ENCODE measurements around the gene IKZF1. TPM values are rescaled to one million over a fixed set of nuclear protein-coding genes. Genes with fewer than 3 reads are reported as not detected.

Gene IKZF1
- total and polyA plus RNA-seq, 2 of the 4 experiments (the other 2 are of a cell fraction) = not detected

DNA sequence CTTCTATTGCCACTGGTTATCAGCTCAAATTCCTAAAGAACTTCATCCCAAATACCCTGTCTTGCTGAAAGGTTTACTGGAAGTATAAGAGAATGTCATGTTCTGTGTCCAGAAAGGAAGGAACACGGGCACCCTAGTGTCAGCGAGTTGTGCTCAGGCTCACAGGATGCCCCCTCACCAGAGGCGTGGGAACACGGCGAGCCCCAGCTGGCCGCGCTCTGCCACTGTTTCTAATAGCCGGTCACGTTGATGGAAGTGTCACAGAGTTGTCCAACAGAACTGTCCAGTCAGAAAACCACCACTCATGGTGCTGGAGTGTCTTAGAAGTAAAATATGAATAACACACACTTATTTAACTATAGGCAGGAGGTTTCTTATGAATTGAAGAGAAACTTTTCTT, 72.8 kb downstream of the IKZF1 start:
- no peak overlapping the region for H3K27ac ChIP-seq (ENCODE audit: insufficient read depth, low read length)
- no peaks in the 10 kb centered on the region for H3K9me3 ChIP-seq (ENCODE audit: control insufficient read depth, insufficient read depth, low read length)
- ATAC-seq (ENCODE audit: low read depth) = no peak
- dilution Hi-C loops (cut with HindIII; ENCODE audit: low sequenced_read_pairs, unreplicated experiment) (no loop called here), in situ Hi-C loops (cut with MboI; ENCODE audit: low sequenced_read_pairs) (no loop called here), intact Hi-C loops (cut with micrococcal nuclease) (no loop called here)
- H3K9ac ChIP-seq (ENCODE audit: low read depth, low read length) = no peak overlapping the region
- no peak overlapping the region for H3K4ac ChIP-seq (ENCODE audit: low read depth, low read length)
- H3K4me1 ChIP-seq (ENCODE audit: control insufficient read depth, insufficient read depth, low read length) = no peaks in the 10 kb centered on the region
- H3K36me3 ChIP-seq (ENCODE audit: control insufficient read depth, insufficient read depth, low read length) = no peaks in the 10 kb centered on the region
- BruUV-seq (replicated peaks) = no TSS peak
- TF ChIP-seq NFE2L2 (IDR thresholded peaks at IDR 0.05; ENCODE audit: low read depth, low read length) (no peak), SMC3 (IDR thresholded peaks at IDR 0.05; ENCODE audit: low read depth, low read length) (no peak), CEBPB (IDR thresholded peaks at IDR 0.05; ENCODE audit: low read depth, low read length) (no peak), MXI1 (IDR thresholded peaks at IDR 0.05; ENCODE audit: borderline replicate concordance, low read depth, low read length) (no peak), RFX5 (IDR thresholded peaks at IDR 0.05; ENCODE audit: low read depth, low read length) (no peak), POLR2A (IDR thresholded peaks at IDR 0.05; ENCODE audit: low read depth, low read length) (no peak), RAD21 (IDR thresholded peaks at IDR 0.05; ENCODE audit: low read length) (no peak), FOS (IDR thresholded peaks at IDR 0.05; ENCODE audit: low read depth, low read length) (no peak), MAZ (IDR thresholded peaks at IDR 0.05; ENCODE audit: borderline replicate concordance, low read depth, low read length) (no peak), CHD1 (IDR thresholded peaks at IDR 0.05; ENCODE audit: low read depth, low read length) (no peak)
- TF ChIP-seq, protein P1, sequence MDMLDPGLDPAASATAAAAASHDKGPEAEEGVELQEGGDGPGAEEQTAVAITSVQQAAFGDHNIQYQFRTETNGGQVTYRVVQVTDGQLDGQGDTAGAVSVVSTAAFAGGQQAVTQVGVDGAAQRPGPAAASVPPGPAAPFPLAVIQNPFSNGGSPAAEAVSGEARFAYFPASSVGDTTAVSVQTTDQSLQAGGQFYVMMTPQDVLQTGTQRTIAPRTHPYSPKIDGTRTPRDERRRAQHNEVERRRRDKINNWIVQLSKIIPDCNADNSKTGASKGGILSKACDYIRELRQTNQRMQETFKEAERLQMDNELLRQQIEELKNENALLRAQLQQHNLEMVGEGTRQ (IDR thresholded peaks at IDR 0.05; ENCODE audit: low read depth, low read length) = no peak
- TF ChIP-seq, protein P2, sequence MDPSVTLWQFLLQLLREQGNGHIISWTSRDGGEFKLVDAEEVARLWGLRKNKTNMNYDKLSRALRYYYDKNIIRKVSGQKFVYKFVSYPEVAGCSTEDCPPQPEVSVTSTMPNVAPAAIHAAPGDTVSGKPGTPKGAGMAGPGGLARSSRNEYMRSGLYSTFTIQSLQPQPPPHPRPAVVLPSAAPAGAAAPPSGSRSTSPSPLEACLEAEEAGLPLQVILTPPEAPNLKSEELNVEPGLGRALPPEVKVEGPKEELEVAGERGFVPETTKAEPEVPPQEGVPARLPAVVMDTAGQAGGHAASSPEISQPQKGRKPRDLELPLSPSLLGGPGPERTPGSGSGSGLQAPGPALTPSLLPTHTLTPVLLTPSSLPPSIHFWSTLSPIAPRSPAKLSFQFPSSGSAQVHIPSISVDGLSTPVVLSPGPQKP (IDR thresholded peaks at IDR 0.05; ENCODE audit: borderline replicate concordance, low read depth, low read length) = no peak
- TF ChIP-seq, protein P3, sequence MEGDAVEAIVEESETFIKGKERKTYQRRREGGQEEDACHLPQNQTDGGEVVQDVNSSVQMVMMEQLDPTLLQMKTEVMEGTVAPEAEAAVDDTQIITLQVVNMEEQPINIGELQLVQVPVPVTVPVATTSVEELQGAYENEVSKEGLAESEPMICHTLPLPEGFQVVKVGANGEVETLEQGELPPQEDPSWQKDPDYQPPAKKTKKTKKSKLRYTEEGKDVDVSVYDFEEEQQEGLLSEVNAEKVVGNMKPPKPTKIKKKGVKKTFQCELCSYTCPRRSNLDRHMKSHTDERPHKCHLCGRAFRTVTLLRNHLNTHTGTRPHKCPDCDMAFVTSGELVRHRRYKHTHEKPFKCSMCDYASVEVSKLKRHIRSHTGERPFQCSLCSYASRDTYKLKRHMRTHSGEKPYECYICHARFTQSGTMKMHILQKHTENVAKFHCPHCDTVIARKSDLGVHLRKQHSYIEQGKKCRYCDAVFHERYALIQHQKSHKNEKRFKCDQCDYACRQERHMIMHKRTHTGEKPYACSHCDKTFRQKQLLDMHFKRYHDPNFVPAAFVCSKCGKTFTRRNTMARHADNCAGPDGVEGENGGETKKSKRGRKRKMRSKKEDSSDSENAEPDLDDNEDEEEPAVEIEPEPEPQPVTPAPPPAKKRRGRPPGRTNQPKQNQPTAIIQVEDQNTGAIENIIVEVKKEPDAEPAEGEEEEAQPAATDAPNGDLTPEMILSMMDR (conservative IDR thresholded peaks at IDR 0.05; ENCODE audit: low read depth, low read length) = no peak
- no peak overlapping the region for H2BK5ac ChIP-seq (ENCODE audit: low read depth, low read length, poor library complexity, severe bottlenecking)
- H2AK5ac ChIP-seq (ENCODE audit: low read depth, low read length) = no peak overlapping the region
- H3K4me3 ChIP-seq (ENCODE audit: insufficient read depth, low read depth, low read length) = no peak overlapping the region
- H2AFZ ChIP-seq (replicated peaks; ENCODE audit: low read length, poor library complexity) = no peak overlapping the region
- H3K9me1 ChIP-seq (ENCODE audit: insufficient read depth, low read length) = no peaks in the 10 kb centered on the region
- H2BK120ac ChIP-seq (ENCODE audit: low read depth, low read length) = no peak overlapping the region
- H4K20me1 ChIP-seq (ENCODE audit: insufficient read depth, low read length) = no peaks in the 10 kb centered on the region
- no peak overlapping the region for H4K8ac ChIP-seq (ENCODE audit: low read depth in 2 of 2, low read length in 2 of 2)
- H2BK20ac ChIP-seq (ENCODE audit: low read depth, low read length) = no peak overlapping the region
- no peak overlapping the region for H3K18ac ChIP-seq (ENCODE audit: low read depth, low read length)
- WGBS, 2 experiments (ENCODE audit: extremely low coverage in 2 of 2, insufficient read length in 1 of 2) = no CpG with 5 or more reads among the region's 9 CpGs
- no peak overlapping the region for H4K91ac ChIP-seq (ENCODE audit: insufficient read depth, low read depth, low read length)
- no peak for DNase-seq
- POLR2A ChIA-PET (ENCODE audit: unreplicated experiment) = no interaction called here
- no peak overlapping the region for H3K4me2 ChIP-seq (ENCODE audit: low read depth, low read length)
- H3K79me1 ChIP-seq (ENCODE audit: low read depth in 1 of 2, low read length in 2 of 2) = no peaks in the 10 kb centered on the region
- H3K27me3 ChIP-seq (ENCODE audit: control insufficient read depth, insufficient read depth, low read length) = no peaks in the 10 kb centered on the region; the same call in 1 of the 2 replicates
- CTCF ChIA-PET = interaction anchor here (0.6 kb wide), 1 partner anchor 1538 kb away, joined by 4 read pairs; no protein-coding TSS in a partner anchor
- H4K5ac ChIP-seq (ENCODE audit: low read depth, low read length) = no peak overlapping the region
- no peak overlapping the region for H3K14ac ChIP-seq (replicated peaks; ENCODE audit: low read depth, low read length)
- H2AK9ac ChIP-seq (replicated peaks; ENCODE audit: low read depth, low read length, poor library complexity) = no peak overlapping the region
- no peak overlapping the region for H3K23ac ChIP-seq (ENCODE audit: low read depth, low read length)
- H2BK15ac ChIP-seq (ENCODE audit: low read depth, low read length) = no peak overlapping the region
- H3K56ac ChIP-seq (ENCODE audit: extremely low read depth, insufficient read depth, low read length) = no peak overlapping the region
